Hippocampal formation (tissue), 2 donors: ENCODE data around the gene ABHD6.
A peak's percentile ranks its signal among the peaks of the same experiment; 100 is the strongest.
"Not testable (repeated sequence)": the region's sequence is repeated elsewhere in the genome, so short reads cannot be mapped to it uniquely, and the experiment has no call there.

ENCODE experiments used
- DNase-seq, 2 donors: peaks; one replicate each; lab custom pipeline; 2025; lab: John Stamatoyannopoulos, UW

Gene ABHD6

DNA sequence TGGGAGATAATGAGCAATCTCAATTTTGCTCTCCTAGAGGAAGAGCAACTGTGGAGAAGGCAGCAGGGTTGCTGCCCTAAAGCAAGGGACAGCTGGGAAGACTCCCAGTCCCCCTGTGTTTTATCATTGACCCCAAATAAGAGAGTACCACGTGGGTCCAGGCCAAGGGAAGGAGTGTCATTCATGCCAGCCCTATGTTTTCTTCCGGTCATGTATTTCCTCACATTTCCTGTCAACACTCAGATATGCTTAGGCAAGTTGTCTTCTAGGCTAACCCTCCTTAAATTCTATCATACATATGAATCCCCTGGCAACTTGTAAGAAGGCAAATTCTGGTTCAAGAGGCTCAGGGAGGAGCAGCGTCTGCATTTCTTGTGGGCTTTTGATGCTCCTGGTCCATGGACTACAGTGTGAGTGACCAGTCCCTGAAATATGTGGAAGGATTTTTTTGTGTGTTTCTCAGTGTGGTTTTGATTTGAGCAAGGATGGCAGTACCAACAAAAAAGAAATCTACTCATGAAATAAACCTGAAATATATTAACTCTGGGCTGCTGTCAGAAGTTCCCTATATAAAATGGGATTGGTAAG, 36.5 kb downstream of the ABHD6 start:
- no peak for DNase-seq

DNA sequence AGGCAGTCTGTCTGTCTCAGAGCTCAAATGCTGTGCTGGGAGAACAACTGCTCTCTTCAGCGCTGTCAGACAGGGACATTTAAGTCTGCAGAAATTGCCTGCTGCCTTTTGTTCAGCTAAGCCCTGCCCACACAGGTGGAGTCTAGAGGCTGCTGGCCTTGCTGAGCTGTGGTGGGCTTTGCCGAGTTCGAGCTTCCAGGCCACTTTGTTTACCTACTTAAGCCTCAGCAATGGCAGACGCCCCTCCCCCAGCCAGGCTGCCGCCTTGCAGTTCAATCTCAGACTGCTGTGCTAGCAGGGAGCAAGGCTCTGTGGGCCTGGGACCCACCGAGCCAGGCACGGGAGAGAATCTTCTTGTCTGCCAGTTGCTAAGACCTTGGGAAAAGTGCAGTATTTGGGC, 43.5 kb downstream of the ABHD6 start:
- DNase-seq, result no peak

DNA sequence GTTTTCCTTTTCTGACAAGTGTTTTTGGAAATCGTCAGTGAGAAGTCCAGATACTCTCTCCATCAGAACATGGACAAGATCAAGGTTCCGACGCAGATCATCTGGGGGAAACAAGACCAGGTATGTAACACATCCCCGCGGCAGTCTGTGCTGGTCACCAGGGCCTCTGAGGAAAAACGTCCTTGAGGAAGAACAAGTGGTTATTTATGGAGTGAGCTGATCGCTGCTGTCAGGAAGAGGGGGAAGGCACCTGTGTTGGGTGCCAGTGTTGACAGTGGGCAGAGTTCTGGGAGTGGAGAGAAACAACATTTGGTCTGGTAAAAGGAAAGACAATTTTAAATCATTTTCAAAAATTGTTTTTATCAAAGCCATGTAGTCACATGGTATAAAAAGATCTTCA, 47.7 kb downstream of the ABHD6 start:
- DNase-seq, result no peak

DNA sequence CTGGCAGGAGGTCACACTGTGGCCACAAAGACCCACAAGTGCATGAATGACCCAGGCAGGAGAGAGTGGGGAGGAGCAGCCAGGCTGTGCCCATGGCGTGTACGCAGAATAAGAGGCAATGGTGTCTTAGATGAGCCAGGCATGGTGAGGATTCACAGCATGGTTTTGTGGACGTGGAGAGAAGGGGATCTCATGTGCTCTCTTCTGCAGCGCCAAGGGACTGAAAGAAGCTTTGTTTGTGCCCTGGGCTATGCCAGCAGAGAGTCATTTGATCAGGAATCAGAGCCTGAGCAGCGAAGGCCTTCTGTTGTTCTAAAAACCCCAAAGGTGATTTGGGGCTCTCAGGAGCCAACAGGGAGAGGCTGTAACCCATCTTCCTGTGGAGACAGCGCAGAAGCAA, 49.8 kb downstream of the ABHD6 start:
- peak; percentile 61 to 86 for DNase-seq

DNA sequence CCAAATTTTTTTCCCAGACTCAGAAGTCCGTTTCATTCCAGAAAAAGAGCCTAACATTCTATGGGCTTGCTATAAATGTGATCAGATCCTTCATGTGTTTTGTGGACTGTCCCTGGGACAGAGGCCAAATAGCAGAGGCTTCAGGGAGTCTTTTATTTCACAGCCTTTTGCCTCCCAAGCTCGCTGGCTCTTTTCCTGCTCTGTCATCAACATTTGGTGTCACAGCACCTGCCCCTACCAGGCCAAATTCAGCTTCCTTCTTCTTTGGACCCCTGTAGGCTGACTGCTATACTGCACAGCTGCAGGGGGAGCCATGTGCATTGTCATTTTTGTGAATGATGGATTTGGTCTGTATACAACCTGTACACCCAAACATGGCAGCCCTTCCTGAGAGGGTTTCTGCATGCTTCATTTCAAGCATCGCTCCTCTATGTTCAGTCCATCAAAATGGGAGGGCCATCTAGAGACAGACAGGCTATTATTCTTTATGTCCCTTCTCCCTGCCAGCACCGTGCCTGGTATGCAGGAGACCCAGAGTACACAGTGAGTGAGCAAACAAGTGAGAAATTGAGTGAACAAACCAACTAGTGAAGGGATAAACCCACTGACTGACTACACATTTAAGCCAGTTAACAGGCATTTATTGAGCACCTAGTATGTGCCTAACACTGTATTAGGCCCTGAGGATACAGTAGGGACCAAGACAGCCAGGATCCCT, 50.6 kb downstream of the ABHD6 start:
- DNase-seq, result no peak

DNA sequence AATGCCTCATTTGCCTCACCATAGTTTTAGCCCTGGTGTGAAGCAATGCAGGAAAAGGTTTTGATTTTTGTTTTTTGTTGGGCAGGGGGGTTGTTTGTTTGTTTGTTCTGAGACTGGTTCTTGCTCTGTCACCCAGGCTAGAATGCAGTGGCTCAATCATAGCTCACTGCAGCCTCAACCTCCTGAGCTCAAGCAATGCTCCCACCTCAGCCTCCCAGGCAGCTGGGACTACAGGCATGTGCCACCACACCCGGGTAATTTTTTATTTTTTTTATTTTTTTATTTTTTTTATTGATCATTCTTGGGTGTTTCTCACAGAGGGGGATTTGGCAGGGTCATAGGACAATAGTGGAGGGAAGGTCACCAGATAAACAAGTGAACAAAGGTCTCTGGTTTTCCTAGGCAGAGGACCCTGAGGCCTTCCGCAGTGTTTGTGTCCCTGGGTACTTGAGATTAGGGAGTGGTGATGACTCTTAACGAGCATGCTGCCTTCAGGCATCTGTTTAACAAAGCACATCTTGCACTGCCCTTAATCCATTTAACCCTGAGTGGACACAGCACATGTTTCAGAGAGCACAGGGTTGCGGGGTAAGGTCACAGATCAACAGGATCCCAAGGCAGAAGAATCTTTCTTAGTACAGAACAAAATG, 51.5 kb downstream of the ABHD6 start:
- not testable (repeated sequence) for DNase-seq

DNA sequence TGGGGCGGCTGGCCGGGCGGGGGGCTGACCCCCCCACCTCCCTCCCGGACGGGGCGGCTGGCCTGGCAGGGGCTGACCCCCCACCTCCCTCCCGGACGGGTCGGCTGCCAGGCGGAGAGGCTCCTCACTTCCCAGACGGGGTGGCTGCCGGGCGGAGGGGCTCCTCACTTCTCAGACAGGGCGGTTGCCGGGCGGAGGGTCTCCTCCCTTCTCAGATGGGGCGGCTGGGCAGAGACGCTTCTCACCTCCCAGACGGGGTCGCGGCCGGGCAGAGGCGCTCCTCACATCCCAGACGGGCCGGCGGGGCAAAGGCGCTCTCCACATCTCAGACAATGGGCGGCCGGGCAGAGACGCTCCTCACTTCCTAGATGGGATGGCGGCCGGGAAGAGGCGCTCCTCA, 52.9 kb downstream of the ABHD6 start:
- not testable (repeated sequence) for DNase-seq

DNA sequence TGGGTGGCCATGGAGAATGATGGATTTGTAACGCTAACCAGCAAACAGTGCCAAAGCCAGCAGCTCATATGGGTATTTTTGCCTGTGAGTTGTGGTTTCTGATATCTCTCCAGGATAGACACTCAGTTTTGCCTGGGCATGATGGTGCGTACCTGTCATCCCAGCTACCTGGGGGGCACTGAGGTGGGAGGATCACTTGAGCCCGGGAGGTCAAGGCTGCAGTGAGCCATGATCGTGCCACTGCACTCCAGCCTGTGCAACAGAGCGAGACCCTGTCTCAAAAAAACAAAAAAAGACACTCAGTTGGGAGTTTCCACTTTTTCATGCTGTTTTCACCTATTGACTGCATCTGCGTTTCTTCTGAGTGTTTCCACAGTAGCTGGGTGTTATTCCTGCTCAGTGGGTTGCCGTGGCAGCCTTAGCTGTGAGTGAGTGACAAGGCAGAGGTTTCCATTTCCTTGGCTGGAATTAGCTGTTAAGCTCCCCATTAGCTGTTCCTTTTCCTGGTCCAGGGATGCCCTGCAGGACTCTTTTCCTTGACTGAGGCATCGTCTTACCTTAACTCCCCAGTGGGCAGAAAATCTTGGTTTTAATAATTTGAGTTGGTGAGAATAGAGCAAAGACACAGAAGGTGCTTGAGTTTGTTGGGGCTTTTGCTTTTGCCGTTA, 54.2 kb downstream of the ABHD6 start:
- no peak for DNase-seq

DNA sequence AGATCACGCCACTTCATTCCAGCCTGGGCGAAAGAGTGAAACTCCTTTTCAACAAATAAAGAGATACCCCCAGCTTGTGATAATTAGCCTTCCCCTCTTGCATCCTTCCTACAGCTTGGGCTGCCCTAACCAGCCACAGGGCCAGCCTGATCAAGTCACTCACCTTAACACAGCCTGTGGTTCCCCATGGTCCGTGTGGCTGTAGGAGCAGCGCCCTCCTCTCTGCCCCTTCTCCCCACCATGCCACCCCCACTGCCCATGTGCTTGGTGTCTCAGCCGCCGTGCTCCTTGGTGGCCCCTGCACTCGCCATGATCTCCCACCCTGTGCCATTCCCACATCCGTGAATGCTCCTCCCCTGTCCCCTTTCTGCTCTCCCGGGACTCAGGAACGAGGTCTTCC, 55.3 kb downstream of the ABHD6 start:
- DNase-seq, result no peak

DNA sequence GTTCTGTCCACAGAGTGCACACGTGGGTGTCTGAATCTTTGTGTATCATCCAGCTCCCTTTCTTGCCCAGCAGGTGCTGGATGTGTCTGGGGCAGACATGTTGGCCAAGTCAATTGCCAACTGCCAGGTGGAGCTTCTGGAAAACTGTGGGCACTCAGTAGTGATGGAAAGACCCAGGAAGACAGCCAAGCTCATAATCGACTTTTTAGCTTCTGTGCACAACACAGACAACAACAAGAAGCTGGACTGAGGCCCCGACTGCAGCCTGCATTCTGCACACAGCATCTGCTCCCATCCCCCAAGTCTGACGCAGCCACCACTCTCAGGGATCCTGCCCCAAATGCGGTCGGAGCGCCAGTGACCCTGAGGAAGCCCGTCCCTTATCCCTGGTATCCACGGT, 55.9 kb downstream of the ABHD6 start:
- DNase-seq, result peak; percentile 61

DNA sequence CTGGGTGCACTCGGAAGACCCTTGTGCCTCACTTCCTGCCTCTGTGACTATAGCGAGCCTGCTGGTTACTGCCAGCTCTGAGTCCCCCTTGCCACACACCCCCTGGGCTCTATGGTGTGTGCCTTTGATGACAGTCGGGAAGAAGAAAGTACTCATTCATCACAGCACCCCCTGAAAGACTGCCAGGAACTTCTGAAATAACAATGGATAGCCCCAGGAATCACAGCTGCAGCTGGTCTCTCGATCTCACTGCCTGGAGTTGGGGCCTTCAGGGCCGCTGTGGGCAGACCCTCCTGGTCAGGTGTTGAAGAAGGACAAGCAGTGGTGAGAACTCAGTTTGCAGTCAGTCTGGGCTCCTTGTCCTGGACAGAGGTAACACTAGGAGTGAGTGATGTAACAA, 58.7 kb downstream of the ABHD6 start:
- peak; percentile 77 to 86 for DNase-seq

DNA sequence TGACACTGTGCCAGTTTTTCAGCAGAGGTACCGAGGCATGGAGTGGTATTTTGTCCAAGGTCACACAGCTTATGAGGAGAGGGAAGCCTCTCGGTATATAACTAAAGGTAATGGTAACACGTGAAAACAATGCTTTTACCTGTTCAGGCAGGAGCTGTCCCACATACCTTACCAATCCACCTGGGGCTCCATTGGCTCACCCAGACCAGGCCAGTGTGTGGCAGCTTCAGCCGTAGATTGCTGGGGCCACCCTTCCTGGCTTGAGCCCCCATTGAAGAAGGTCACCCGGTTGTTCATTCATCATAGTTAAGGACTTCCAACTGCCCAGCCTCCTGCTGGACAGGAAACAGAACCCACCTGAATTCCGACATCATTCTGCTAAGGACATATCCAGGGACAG, 59.3 kb downstream of the ABHD6 start:
- no peak for DNase-seq

DNA sequence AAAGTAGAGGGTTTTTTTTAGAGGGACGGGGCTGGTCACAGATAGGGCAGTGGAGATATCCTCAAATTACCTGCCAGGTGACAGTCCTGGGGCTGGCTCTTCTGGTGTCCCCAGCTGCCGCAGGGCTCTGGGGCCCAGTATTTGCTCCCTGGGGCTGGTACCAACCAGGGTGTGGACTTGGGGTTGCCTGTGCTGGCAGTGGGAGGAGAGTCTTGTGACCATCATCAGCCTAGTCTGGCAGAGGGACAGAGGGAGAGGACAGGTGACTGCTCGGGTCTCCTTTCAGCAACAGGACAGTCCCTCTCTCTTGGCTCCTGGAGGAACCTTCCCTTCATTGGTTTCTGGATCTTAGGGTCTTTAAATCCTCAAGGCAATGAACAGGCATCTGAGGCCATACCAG, 60.6 kb downstream of the ABHD6 start:
- DNase-seq, result no peak

DNA sequence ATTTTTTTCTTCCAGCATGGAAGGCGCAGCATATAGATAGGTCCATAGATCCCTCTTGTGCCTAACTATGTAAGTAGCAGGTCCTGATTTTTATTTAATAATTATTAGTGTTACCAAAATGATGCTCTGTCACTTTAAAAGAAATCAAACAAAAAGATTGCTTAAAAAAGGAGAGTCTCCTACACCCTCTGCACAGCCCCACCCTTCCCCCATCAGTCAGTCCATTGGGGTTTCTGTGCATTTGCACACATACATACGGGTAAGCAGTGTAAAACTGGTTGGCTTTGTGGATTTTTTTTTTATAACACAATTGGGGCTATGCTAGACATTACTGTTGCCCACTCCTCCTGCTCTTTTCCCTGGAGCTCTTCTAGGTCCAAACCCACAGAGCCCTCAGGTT, 61.5 kb downstream of the ABHD6 start:
- no peak for DNase-seq

DNA sequence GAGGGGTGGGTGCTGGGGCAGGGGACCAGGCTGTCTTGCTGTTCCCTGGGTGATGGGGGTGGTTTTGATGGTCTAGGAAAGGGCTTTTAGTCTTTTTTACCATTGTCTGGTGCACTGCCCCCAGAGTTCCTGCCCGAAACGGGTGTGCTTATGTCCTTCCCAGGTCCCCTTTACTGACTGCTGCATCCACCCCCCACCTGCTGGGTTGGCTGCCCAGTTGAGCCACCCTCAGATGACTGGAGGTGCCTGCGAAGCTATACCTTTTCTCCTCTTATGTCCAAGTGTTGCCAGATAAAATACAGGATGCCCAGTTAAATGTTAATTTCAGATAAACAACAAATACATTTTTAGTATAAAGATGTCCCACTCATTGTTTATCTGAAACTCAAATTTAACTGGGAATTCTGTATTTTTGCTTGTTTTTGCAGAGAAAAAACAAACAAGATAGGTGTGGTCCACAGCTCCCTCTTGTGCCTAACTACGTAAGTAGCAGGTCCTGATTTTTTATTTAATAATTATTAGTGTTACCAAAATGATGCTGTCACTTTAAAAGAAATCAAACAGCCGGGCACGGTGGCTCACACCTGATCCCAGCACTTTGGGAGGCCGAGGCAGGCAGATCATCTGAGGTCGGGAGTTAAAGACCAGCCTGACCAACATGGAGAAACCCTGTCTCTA, 62.4 kb downstream of the ABHD6 start:
- DNase-seq, result peak; percentile 19 to 51

DNA sequence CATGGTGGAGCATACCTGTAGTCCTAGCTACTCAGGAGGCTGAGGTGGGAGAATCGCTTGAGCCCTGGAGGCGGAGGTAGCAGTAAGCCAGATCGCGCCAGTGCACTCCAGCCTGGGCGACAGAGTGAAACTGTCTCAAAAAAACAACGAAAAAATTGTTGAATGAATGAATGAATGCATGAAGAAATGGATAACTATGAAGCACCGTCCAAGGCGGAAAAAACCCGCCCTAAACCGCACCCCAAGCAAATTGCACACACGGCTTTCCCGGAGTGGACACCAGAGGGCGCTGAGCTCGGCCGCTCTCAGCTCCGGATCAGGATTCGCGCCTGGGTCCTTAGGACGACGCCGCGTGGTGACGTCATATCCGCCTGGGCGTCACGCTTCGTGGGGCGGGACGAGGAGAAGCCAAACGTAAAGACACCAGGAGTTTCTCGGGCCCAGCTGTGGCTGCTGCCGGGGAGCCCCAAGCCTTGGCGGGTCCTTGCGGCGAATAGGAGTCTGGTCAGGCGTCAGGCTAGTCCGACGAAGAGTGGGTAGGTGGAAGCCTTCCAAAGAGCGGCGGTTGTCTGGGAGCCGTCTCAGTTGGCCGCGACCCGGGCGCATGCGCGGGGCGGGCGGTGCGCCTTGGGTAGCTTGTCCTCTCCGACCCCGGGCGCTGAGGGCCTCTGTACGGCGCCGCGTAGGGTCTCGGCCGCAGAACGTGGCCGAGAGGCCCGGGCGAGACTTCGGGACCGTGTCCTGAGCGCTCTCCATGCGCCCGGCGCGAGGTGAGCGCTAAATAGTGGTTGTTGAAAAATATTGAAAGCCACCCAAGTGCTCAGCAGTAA, 68.5 kb downstream of the ABHD6 start, which contains the start of the genes HTD2 and RPP14:
Gene HTD2, plus strand, starts transcription at position 639 of the 830 bp plus-strand sequence. CDS start 11,094 bp downstream, outside the sequence.
Gene RPP14, plus strand, starts transcription at position 364 of the 830 bp plus-strand sequence. CDS start 4,085 bp downstream, outside the sequence.
- DNase-seq, result peak; percentile 93

DNA sequence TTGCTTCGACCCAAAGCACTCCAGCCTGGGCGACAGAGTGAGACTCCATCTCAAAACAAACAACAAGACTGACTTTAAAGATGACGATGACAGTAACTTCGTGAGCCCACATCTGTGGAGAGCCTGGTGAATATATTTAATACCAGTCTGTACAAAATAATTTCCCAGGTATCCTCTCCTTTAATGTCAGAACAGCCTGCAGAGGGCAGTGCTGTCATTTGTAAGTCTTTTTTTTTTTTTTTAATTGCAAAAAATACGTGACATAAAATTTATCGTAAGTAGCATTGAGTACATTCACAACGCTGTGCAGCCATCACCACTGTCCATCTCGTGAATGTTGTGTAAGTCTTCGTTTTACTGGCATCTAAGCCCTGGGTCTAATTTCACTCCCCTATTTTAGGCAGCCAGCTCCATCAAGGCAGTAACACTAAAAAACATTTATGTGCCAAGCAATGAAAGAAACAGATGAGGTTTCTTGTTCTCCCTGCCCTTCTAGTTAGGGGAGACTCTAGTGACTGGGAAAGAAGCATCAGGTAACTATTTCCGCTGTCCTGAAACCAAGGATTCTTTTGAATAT, 70.1 kb downstream of the ABHD6 start:
- no peak for DNase-seq

DNA sequence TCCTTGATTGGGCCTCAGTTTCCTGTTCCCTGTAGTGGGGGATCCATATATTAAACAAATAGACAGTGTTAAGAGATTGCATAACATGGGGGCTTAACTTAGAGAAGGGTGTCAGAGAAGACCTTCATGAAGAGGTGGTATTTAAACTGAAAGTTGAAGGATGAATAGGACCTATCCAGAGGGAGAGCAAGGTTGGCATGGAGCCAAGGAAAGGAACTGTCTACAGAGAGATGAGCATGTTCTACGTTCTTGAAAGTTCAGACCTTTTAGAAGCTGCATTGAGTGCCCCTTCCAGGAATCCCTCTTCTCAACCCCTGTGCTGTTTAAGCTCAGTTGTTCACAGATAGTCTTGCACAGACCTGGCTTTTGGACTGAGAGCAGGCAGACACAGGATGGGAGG, 71.1 kb downstream of the ABHD6 start:
- DNase-seq, result no peak

DNA sequence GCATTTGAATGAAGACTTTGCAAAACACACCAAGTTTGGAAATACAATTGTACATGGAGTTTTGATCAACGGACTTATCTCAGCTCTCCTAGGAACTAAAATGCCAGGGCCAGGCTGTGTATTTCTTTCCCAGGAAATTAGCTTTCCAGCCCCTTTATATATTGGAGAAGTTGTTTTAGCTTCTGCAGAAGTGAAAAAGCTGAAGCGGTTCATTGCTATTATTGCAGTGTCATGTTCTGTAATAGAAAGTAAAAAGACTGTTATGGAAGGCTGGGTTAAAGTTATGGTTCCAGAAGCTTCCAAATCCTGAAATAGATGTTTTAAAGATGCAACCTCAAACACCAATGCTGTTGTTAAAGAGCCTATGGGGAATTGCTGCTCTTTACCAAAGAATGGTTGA, 80.2 kb downstream of the ABHD6 start:
- DNase-seq, result no peak

DNA sequence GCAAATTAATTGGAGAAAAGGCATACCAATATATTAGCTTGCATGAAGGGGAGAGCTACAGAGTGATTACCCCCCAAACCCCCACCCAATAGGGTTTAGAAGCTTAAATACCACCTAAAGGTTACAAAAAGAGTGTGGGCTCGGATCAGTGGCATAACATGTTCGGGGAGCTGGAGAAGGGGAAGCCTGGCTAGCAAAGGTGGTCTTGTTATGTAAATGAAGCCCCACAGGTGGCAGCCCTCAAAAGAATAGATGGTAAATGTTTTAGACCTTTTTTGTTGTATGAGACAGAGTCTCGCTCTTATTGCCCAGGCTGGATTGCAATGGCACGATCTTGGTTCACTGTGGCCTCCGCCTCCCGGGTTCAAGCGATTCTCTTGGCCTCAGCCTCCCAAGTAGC, 84.2 kb downstream of the ABHD6 start:
- DNase-seq, result no peak

DNA sequence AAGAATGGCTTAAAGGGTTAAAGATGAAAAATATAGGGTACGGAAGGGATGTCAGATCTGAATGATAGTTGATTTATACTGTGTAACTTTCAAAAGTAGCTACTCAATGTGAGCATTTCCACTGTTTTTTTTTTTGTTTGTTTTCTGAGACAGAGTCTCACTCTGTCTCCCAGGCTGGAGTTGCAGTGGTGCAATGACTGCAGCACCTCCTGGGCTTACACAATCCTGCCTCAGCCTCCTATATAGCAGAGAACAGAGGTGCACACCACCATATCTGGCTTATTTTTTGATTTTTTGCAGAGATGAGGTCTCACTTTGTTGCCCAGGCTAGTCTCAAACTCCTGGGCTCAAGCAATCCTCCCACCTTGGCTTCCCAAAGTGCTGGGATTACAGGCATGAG, 85.2 kb downstream of the ABHD6 start:
- DNase-seq, result no peak
